Lower leg skin (tissue), 3 donors: ENCODE results near the gene C10orf88.

Source experiments
- CTCF ChIP-seq, 3 donors: fragments of 450-650 bp; IDR thresholded peaks; one replicate each; pipeline ENCODE4 v1.5.1; 2016; ENCODE audit warnings: antibody characterized with exemption in 3 of 3, mild to moderate bottlenecking in 3 of 3, moderate library complexity in 2 of 3
- POLR2A ChIP-seq, 2 donors: fragments of 450-650 bp; IDR thresholded peaks; one replicate each; pipeline ENCODE4 v1.6.1; 2016 to 2017; ENCODE audit warnings: antibody characterized with exemption in 2 of 2, mild to moderate bottlenecking in 1 of 2, moderate library complexity in 1 of 2

- TF ChIP-seq CTCF (IDR thresholded peaks at IDR 0.05) (no peak), POLR2A (IDR thresholded peaks at IDR 0.05) (no peak)
Measured at GRCh38 chr10:122986335-122986734, 32.3 kb upstream of the C10orf88 start.
